Measurements from ENCODE around the gene PLCB4.

The PLCB4 gene

GRCh38 chr20:9227896-9228615 is 159.2 kb downstream of the PLCB4 start:
- no peaks in the 10 kb centered on the region for H3K36me3 ChIP-seq (ENCODE audit: insufficient read depth, low read length)
- H3K9ac ChIP-seq (ENCODE audit: insufficient read length), result no peak overlapping the region
- H3K9me3 ChIP-seq (ENCODE audit: low read depth, low read length), result no peaks in the 10 kb centered on the region
- H3K27ac ChIP-seq, result no peak overlapping the region
- H3K4me3 ChIP-seq, result no peak overlapping the region
- TF ChIP-seq EZH2 (IDR thresholded peaks at IDR 0.05) (no peak), POLR2AphosphoS5 (IDR thresholded peaks at IDR 0.05; ENCODE audit: borderline replicate concordance, low read depth, low read length) (no peak), FOXP2 (optimal IDR thresholded peaks at IDR 0.05; ENCODE audit: control extremely low read depth, extremely low read length, insufficient read depth) (no peak)
- DNase-seq (ENCODE audit: low read depth, low spot score), result no peak

GRCh38 chr20:9228774-9229450 is 160.0 kb downstream of the PLCB4 start:
- DNase-seq (ENCODE audit: low read depth, low spot score), result no peak
- H3K36me3 ChIP-seq (ENCODE audit: insufficient read depth, low read length), result no peaks in the 10 kb centered on the region
- H3K27ac ChIP-seq, result no peak overlapping the region
- H3K4me3 ChIP-seq, result no peak overlapping the region
- no peak overlapping the region for H3K9ac ChIP-seq (ENCODE audit: insufficient read length)
- TF ChIP-seq FOXP2 (optimal IDR thresholded peaks at IDR 0.05; ENCODE audit: control extremely low read depth, extremely low read length, insufficient read depth), result no peak
- no peak for TF ChIP-seq POLR2AphosphoS5 (IDR thresholded peaks at IDR 0.05; ENCODE audit: borderline replicate concordance, low read depth, low read length)
- TF ChIP-seq EZH2 (IDR thresholded peaks at IDR 0.05), result no peak
- no peaks in the 10 kb centered on the region for H3K9me3 ChIP-seq (ENCODE audit: low read depth, low read length)

- Histone ChIP-seq H3K9me3 (ENCODE audit: low read depth, low read length) (no peaks in the 10 kb centered on the region), H3K9ac (ENCODE audit: insufficient read length) (no peak overlapping the region), H3K4me3 (no peak overlapping the region), H3K36me3 (ENCODE audit: insufficient read depth, low read length) (no peaks in the 10 kb centered on the region), H3K27ac (no peak overlapping the region)
- DNase-seq (ENCODE audit: low read depth, low spot score), result no peak
- TF ChIP-seq EZH2 (IDR thresholded peaks at IDR 0.05) (no peak), FOXP2 (optimal IDR thresholded peaks at IDR 0.05; ENCODE audit: control extremely low read depth, extremely low read length, insufficient read depth) (no peak), POLR2AphosphoS5 (IDR thresholded peaks at IDR 0.05; ENCODE audit: borderline replicate concordance, low read depth, low read length) (no peak)
These were observed 161.5 kb downstream of the PLCB4 start for GRCh38 chr20:9230406-9230805.

- no peaks in the 10 kb centered on the region for H3K36me3 ChIP-seq (ENCODE audit: insufficient read depth, low read length)
- H3K27ac ChIP-seq, result no peak overlapping the region
- H3K4me3 ChIP-seq, result no peak overlapping the region
- DNase-seq (ENCODE audit: low read depth, low spot score), result no peak
- TF ChIP-seq POLR2AphosphoS5 (IDR thresholded peaks at IDR 0.05; ENCODE audit: borderline replicate concordance, low read depth, low read length) (no peak), EZH2 (IDR thresholded peaks at IDR 0.05) (no peak), FOXP2 (optimal IDR thresholded peaks at IDR 0.05; ENCODE audit: control extremely low read depth, extremely low read length, insufficient read depth) (no peak)
- no peaks in the 10 kb centered on the region for H3K9me3 ChIP-seq (ENCODE audit: low read depth, low read length)
- no peak overlapping the region for H3K9ac ChIP-seq (ENCODE audit: insufficient read length)
These were observed 164.9 kb downstream of the PLCB4 start for GRCh38 chr20:9233804-9234203.

GRCh38 chr20:9235518-9235917 is 166.6 kb downstream of the PLCB4 start:
- H3K36me3 ChIP-seq (ENCODE audit: insufficient read depth, low read length), result no peaks in the 10 kb centered on the region
- no peak overlapping the region for H3K4me3 ChIP-seq
- H3K9ac ChIP-seq (ENCODE audit: insufficient read length), result no peak overlapping the region
- DNase-seq (ENCODE audit: low read depth, low spot score), result no peak
- TF ChIP-seq POLR2AphosphoS5 (IDR thresholded peaks at IDR 0.05; ENCODE audit: borderline replicate concordance, low read depth, low read length), result no peak
- no peak overlapping the region for H3K27ac ChIP-seq
- no peaks in the 10 kb centered on the region for H3K9me3 ChIP-seq (ENCODE audit: low read depth, low read length)

GRCh38 chr20:9236458-9236857 is 167.6 kb downstream of the PLCB4 start:
- TF ChIP-seq FOXP2 (optimal IDR thresholded peaks at IDR 0.05; ENCODE audit: control extremely low read depth, extremely low read length, insufficient read depth) (no peak), POLR2AphosphoS5 (IDR thresholded peaks at IDR 0.05; ENCODE audit: borderline replicate concordance, low read depth, low read length) (no peak), EZH2 (IDR thresholded peaks at IDR 0.05) (no peak)
- Histone ChIP-seq H3K36me3 (ENCODE audit: insufficient read depth, low read length) (no peaks in the 10 kb centered on the region), H3K27ac (no peak overlapping the region), H3K4me3 (no peak overlapping the region), H3K9ac (ENCODE audit: insufficient read length) (no peak overlapping the region), H3K9me3 (ENCODE audit: low read depth, low read length) (no peaks in the 10 kb centered on the region)
- no peak for DNase-seq (ENCODE audit: low read depth, low spot score)

- Histone ChIP-seq H3K9ac (ENCODE audit: insufficient read length) (no peak overlapping the region), H3K9me3 (ENCODE audit: low read depth, low read length) (no peaks in the 10 kb centered on the region), H3K27ac (no peak overlapping the region), H3K36me3 (ENCODE audit: insufficient read depth, low read length) (no peaks in the 10 kb centered on the region), H3K4me3 (no peak overlapping the region)
- DNase-seq (ENCODE audit: low read depth, low spot score), result no peak
- TF ChIP-seq EZH2 (IDR thresholded peaks at IDR 0.05), result no peak
- no peak for TF ChIP-seq FOXP2 (optimal IDR thresholded peaks at IDR 0.05; ENCODE audit: control extremely low read depth, extremely low read length, insufficient read depth)
- no peak for TF ChIP-seq POLR2AphosphoS5 (IDR thresholded peaks at IDR 0.05; ENCODE audit: borderline replicate concordance, low read depth, low read length)
These were observed 172.4 kb downstream of the PLCB4 start for GRCh38 chr20:9241232-9241692.

GRCh38 chr20:9241721-9242427 is 173.0 kb downstream of the PLCB4 start:
- H3K9ac ChIP-seq (ENCODE audit: insufficient read length), result no peak overlapping the region
- DNase-seq (ENCODE audit: low read depth, low spot score), result no peak
- H3K36me3 ChIP-seq (ENCODE audit: insufficient read depth, low read length), result no peaks in the 10 kb centered on the region
- no peak for TF ChIP-seq FOXP2 (optimal IDR thresholded peaks at IDR 0.05; ENCODE audit: control extremely low read depth, extremely low read length, insufficient read depth)
- TF ChIP-seq EZH2 (IDR thresholded peaks at IDR 0.05), result no peak
- no peak for TF ChIP-seq POLR2AphosphoS5 (IDR thresholded peaks at IDR 0.05; ENCODE audit: borderline replicate concordance, low read depth, low read length)
- no peak overlapping the region for H3K27ac ChIP-seq
- no peak overlapping the region for H3K4me3 ChIP-seq
- no peaks in the 10 kb centered on the region for H3K9me3 ChIP-seq (ENCODE audit: low read depth, low read length)
